Transverse colon (tissue), 4 donors: ENCODE data around the gene SP140. TPM values are rescaled to one million over a fixed set of nuclear protein-coding genes. Genes with fewer than 3 reads are reported as not detected.
A peak's percentile ranks its signal among the peaks of the same experiment; 100 is the strongest.

Experiments used
- DNase-seq: peaks from one replicate; pipeline ENCODE4 v3.0.0-alpha.2; 2019
- H3K27ac ChIP-seq, 4 donors: fragments of 200-600 bp; sonication (generic); 2 replicates each; pipeline ENCODE4 v1.5.1; 2016 to 2018; ENCODE audit warnings: inconsistent platforms in 4 of 4
- H3K27me3 ChIP-seq: fragments of 200-600 bp; sonication (generic); 2 replicates; pipeline ENCODE4 v1.5.1; 2017; ENCODE audit warnings: inconsistent platforms
- H3K36me3 ChIP-seq, 4 donors: fragments of 200-600 bp; sonication (generic); 2 replicates each; pipeline ENCODE4 v1.5.1; 2017 to 2019; ENCODE audit warnings: inconsistent platforms in 4 of 4
- H3K4me1 ChIP-seq, 4 donors: fragments of 200-600 bp; sonication (generic); 2 replicates each; pipeline ENCODE4 v1.5.1; 2017 to 2020; ENCODE audit warnings: inconsistent platforms in 4 of 4
- H3K4me3 ChIP-seq, 4 donors: fragments of 200-600 bp; sonication (generic); 1 replicate in 1 of 4; 2 replicates in 3 of 4; pipeline versions ENCODE4 v1.5.1 to v1.6.1; 2017 to 2019; ENCODE audit warnings: inconsistent platforms in 4 of 4
- H3K9me3 ChIP-seq, 2 donors: fragments of 200-600 bp; sonication (generic); 2 replicates each; pipeline ENCODE4 v1.5.1; 2017 to 2019; ENCODE audit warnings: inconsistent platforms in 2 of 2
- CTCF ChIP-seq, 5 experiments: fragments of 200-600 bp in 3 of 5; fragments of 450-650 bp in 2 of 5; sonication (generic) in 3 of 5; IDR thresholded peaks; 1 replicate in 2 of 5; 2 replicates in 3 of 5; pipeline ENCODE4 v1.5.1; 2016 to 2017; ENCODE audit warnings: antibody characterized with exemption in 5 of 5, inconsistent platforms in 3 of 5, mild to moderate bottlenecking in 2 of 5, moderate library complexity in 1 of 5
- EP300 ChIP-seq: sonication (generic); formaldehyde crosslinking; IDR thresholded peaks from one replicate; pipeline ENCODE4 v1.6.1; 2017; ENCODE audit warnings: antibody characterized with exemption, low read depth
- POLR2A ChIP-seq: fragments of 450-650 bp; IDR thresholded peaks from one replicate; pipeline ENCODE4 v1.6.1; 2016; ENCODE audit warnings: antibody characterized with exemption, mild to moderate bottlenecking, moderate library complexity
- POLR2AphosphoS5 ChIP-seq, 3 donors: sonication (generic); formaldehyde crosslinking; IDR thresholded peaks; one replicate each; pipeline ENCODE4 v1.6.1; 2016; ENCODE audit warnings: antibody characterized with exemption in 3 of 3
- WGBS, 2 donors: methylation state at CpG; one replicate each; pipeline ENCODE4 v1.1.5; 2018; ENCODE audit warnings: low coverage in 1 of 2; 5-methylcytosine and 5-hydroxymethylcytosine counted together
- in situ Hi-C, 4 donors: fragments of 200-750 bp; cut with MboI; loops; one replicate each; pipeline versions ENCODE4 v1.15.0 to v1.15.1; 2017; ENCODE audit warnings: low sequenced_read_pairs in 3 of 4, low pct_ligation_motif_present in 1 of 4, low pct_unique_long_range_greater_than_20kb in 1 of 4
- intact Hi-C: fragments of 100-400 bp; cut with DNase I; formaldehyde crosslinking; loops from one replicate; pipeline ENCODE4 v1.15.1; 2023; ENCODE audit warnings: low total_unique reads
- total RNA-seq, 4 donors: library from RNA; depleted of rRNA; stranded (reverse); fragments of >200 nt; gene quantifications; one replicate each; pipeline ENCODE4 v1.1.0, GENCODE V29; 2016

Gene SP140
- total RNA-seq, 4 donors from 2014 or later: 2.6 to 12.7 (median 7.3) TPM

- H3K9me3 ChIP-seq: no peaks in the 10 kb centered on the region
- 89 to 100% methylated on average over 1 of the region's 1 CpG for WGBS, 2 donors
- TF ChIP-seq CTCF (IDR thresholded peaks at IDR 0.05) (no peak), EP300 (no peak), POLR2A (no peak), POLR2AphosphoS5 (IDR thresholded peaks at IDR 0.05) (no peak)
- H3K36me3 ChIP-seq: peaks cover 0 to 16% (median 2%) of the 10 kb centered on the region in 4 donors
- H3K4me3 ChIP-seq: no peak overlapping the region
- in situ Hi-C loops: loop anchor here in 2 of 4 donors (25.0 kb wide), 1 partner anchor 396 kb away; no protein-coding TSS in a partner anchor
- no peak overlapping the region for H3K27ac ChIP-seq
- H3K27me3 ChIP-seq: no peaks in the 10 kb centered on the region
- intact Hi-C loops: no loop called here
- peaks cover 0 to 22% (median 10%) of the 10 kb centered on the region in 4 donors for H3K4me1 ChIP-seq
- no peak for DNase-seq
These were observed 9.0 kb upstream of the SP140 start for GRCh38 chr2:230216489-230216888.

- H3K36me3 ChIP-seq: peaks cover 0 to 8% (median 2%) of the 10 kb centered on the region in 4 donors
- in situ Hi-C loops: loop anchor here in 2 of 4 donors (25.0 kb wide), 1 partner anchor 395 kb away; no protein-coding TSS in a partner anchor
- WGBS, 2 donors: 76 to 100% methylated on average over 1 to 3 of the region's 3 CpGs
- no peak for TF ChIP-seq EP300
- no peak for TF ChIP-seq POLR2A
- TF ChIP-seq POLR2AphosphoS5 (IDR thresholded peaks at IDR 0.05): no peak
- TF ChIP-seq CTCF (IDR thresholded peaks at IDR 0.05): no peak
- H3K4me3 ChIP-seq: no peak overlapping the region
- DNase-seq: no peak
- H3K27ac ChIP-seq: no peak overlapping the region
- H3K27me3 ChIP-seq: no peaks in the 10 kb centered on the region
- intact Hi-C loops: no loop called here
- H3K4me1 ChIP-seq: peaks cover 0 to 22% (median 10%) of the 10 kb centered on the region in 4 donors
- no peaks in the 10 kb centered on the region for H3K9me3 ChIP-seq
These were observed 8.1 kb upstream of the SP140 start for GRCh38 chr2:230217424-230217823.

GRCh38 chr2:230218421-230218820 lies 7.1 kb upstream of the SP140 start:
- no peak for DNase-seq
- intact Hi-C loops (no loop called here), in situ Hi-C loops (loop anchor here in 2 of 4 donors (25.0 kb wide), 1 partner anchor 394 kb away; no protein-coding TSS in a partner anchor)
- WGBS, 2 donors: 26 to 46% methylated on average over 2 of the region's 2 CpGs
- Histone ChIP-seq H3K27ac (peak overlapping the region in 2 of 4 donors; percentile 4 to 87), H3K36me3 (peaks cover 0 to 8% (median 2%) of the 10 kb centered on the region in 4 donors), H3K4me3 (peak overlapping the region in 1 of 4 donors; percentile 75), H3K4me1 (peaks cover 0 to 22% (median 10%) of the 10 kb centered on the region in 4 donors), H3K9me3 (no peaks in the 10 kb centered on the region), H3K27me3 (no peaks in the 10 kb centered on the region)
- TF ChIP-seq POLR2AphosphoS5 (IDR thresholded peaks at IDR 0.05) (no peak), CTCF (IDR thresholded peaks at IDR 0.05) (no peak), POLR2A (no peak), EP300 (no peak)

- H3K4me3 ChIP-seq: peak within 1 kb of the TSS; percentile 47 to 81 (median 66)
- no peaks in the 10 kb centered on the region for H3K9me3 ChIP-seq
- peak; percentile 13 to 76 (median 69) for TF ChIP-seq POLR2AphosphoS5 (IDR thresholded peaks at IDR 0.05)
- TF ChIP-seq POLR2A: peak; percentile 63
- no peak for TF ChIP-seq EP300
- TF ChIP-seq CTCF (IDR thresholded peaks at IDR 0.05): no peak
- peaks cover 0 to 22% (median 10%) of the 10 kb centered on the region in 4 donors for H3K4me1 ChIP-seq
- H3K27ac ChIP-seq: peak within 1 kb of the TSS; percentile 77 to 87 (median 86)
- intact Hi-C loops: no loop called here
- in situ Hi-C loops: loop anchor here in 2 of 4 donors (25.0 kb wide), 1 partner anchor 393 kb away; no protein-coding TSS in a partner anchor
- peaks cover 0 to 4% (median under 1%) of the 10 kb centered on the region in 4 donors for H3K36me3 ChIP-seq
- 0 to 1% methylated on average over 9 to 19 of the region's 19 CpGs for WGBS, 2 donors
- no peaks in the 10 kb centered on the region for H3K27me3 ChIP-seq
- DNase-seq: peak; percentile 86
These were observed 5.9 kb upstream of the SP140 start, which contains the start of gene SP110 for GRCh38 chr2:230219419-230220331. Gene SP110, minus strand, starts transcription at chr2:230219984. Its CDS starts 3,057 bp downstream, at chr2:230216927.
